GM18907 (cell line): Measurements from ENCODE around the gene ZBTB9.

Experiments
- ATAC-seq: cut with Tn5 transposase; IDR thresholded peaks from one replicate; pipeline ENCODE4 v1.9.1; 2021; ENCODE audit warnings: mild to moderate bottlenecking, moderate library complexity; ENCODE audit not compliant: unreplicated experiment

Gene ZBTB9

GRCh38 chr6:33432546-33432945 lies 21.8 kb upstream of the ZBTB9 start:
- ATAC-seq: no peak

DNA sequence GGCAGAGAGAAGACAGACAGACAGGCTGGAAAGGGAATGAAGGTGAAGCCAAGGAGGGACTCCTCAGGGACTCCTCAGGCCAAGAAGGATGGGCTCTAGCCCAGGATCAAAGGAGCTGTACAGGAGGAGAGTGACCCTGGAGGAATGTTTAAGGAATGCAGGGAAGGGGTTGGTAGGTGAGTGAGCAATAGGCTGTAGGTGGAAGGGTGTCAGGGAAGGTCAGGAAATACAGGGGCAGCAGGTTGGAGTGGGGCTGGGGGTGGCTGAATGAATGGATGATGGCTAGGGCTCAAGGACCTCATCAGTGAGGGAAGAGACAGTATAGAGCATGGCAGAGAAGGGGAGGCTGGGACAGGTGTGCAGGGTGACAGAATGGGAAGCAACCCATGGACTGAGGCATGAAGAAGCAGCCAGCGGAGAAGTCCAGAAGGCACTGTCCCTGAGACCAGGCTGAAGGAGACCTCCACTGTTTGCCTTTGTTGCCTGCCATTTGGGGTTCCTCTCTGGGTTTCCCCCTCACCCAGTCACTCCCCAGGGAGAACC lies 21.3 kb upstream of the ZBTB9 start:
- ATAC-seq: no peak

DNA sequence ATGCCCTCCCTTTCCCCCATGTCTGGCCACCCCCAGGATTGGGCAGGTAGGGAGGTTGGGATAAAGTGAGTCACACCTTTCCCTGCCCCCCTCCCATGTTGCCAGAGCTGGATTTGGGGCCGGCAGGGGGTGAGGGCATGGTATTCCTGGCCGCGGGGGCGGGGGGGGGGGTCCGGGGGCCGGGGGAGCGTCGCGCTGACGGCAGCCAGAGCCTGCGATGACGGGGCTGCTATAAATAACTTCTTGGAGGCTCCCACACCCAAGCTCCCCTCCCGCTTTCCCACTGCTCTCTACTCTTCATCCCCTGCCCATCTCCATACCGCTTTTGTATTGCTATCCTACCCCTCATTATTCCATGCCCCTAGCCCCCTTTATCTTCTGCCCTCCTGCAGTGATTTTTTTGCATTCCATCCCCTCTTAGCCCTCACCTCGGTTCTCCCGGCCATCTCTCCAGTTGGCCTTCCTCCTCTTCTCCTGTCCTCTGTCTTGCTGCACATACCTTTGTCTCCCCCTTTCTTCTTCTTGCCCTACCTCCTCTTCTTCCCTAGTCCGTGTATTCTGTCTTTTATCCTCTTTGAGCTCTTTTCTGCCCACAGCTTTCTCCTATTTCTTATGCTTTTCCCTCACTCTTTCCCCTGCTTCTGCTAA lies 20.7 kb upstream of the ZBTB9 start:
- no peak for ATAC-seq

DNA sequence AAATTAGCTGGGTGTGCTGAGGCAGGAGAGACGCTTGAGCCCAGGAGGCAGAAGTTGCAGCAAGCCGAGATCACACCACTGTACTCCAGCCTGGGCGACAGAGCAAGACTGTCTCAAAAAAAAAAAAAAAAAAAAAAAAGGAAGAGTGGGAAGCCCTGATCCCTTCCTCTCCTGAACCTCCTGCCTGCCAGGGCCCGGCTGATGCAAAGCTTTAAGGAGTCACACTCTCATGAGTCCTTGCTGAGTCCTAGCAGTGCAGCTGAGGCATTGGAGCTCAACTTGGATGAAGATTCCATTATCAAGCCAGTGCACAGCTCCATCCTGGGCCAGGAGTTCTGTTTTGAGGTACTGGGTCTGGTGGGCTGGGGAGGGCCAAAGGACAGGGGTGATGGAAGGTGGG lies 19.4 kb upstream of the ZBTB9 start:
- ATAC-seq: no peak

DNA sequence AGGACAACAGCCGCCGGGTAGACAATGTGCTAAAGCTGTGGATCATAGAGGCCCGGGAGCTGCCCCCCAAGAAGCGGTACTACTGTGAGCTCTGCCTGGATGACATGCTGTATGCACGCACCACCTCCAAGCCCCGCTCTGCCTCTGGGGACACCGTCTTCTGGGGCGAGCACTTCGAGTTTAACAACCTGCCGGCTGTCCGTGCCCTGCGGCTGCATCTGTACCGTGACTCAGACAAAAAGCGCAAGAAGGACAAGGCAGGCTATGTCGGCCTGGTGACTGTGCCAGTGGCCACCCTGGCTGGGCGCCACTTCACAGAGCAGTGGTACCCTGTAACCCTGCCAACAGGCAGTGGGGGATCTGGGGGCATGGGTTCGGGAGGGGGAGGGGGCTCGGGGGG lies 16.7 kb upstream of the ZBTB9 start:
- ATAC-seq: no peak

GRCh38 chr6:33438978-33439594 lies 15.3 kb upstream of the ZBTB9 start:
- ATAC-seq: no peak

DNA sequence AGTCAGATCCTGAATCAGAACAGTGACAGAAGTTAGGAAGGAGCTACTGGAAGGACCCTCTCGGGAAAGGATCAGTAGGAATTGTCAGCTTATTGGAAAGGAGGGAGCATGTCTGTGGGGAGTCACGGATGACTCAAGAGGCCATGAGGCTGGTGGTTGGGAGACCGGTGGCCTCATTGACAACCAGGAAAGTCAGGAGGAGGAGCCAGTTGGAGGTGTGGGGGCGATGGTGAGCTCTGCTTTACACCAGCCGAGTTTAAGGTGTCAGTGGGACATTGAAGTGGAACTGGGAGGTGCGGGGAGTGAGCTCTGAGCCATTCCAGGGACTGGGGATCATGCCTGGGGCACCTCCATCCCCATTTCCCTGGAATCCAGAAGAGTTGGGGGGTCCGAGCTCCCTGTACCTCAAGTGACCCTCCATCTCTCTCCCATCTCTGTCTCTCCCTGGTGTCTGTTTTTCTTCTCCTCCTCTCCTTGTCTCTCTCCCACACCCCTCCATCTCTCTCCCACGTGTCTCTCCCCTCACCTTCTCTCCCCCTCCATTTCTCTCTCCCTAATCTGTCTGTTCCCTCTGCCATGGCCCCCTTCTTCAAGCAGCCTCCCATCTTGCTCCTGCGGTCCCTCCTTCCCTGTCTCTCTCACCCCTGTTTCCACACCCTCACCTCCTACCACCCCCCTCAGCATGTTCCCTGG lies 14.3 kb upstream of the ZBTB9 start:
- no peak for ATAC-seq

DNA sequence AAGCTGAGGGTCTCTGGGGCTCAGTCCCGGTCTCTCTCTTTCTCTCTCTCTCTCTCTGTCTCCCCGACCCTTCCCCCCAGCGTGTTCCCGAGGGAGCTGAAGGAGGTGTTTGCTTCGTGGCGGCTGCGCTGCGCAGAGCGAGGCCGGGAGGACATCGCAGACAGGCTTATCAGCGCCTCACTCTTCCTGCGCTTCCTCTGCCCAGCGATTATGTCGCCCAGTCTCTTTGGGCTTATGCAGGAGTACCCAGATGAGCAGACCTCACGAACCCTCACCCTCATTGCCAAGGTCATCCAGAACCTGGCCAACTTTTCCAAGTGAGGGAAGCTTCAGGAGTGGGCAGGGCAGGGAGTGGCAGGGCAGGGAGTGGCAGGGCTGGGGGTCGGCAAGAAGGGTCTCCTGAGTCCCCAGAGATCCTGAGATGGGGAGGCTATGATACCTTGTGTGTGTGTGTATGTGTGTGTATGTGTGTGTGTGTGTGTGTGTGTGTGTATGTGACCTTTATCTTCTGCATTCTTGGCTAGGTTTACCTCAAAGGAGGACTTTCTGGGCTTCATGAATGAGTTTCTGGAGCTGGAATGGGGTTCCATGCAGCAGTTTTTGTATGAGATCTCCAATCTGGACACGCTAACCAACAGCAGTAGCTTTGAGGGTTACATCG lies 13.6 kb upstream of the ZBTB9 start:
- ATAC-seq: no peak

GRCh38 chr6:33441457-33441856 lies 12.9 kb upstream of the ZBTB9 start:
- no peak for ATAC-seq

GRCh38 chr6:33442283-33442682 lies 12.1 kb upstream of the ZBTB9 start:
- no peak for ATAC-seq

DNA sequence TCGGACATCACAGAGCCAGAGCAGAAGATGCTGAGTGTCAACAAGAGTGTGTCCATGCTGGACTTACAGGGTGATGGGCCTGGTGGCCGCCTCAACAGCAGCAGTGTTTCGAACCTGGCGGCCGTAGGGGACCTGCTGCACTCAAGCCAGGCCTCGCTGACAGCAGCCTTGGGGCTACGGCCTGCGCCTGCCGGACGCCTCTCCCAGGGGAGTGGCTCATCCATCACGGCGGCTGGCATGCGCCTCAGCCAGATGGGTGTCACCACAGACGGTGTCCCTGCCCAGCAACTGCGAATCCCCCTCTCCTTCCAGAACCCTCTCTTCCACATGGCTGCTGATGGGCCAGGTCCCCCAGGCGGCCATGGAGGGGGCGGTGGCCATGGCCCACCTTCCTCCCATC lies 11.4 kb upstream of the ZBTB9 start:
- ATAC-seq: no peak

DNA sequence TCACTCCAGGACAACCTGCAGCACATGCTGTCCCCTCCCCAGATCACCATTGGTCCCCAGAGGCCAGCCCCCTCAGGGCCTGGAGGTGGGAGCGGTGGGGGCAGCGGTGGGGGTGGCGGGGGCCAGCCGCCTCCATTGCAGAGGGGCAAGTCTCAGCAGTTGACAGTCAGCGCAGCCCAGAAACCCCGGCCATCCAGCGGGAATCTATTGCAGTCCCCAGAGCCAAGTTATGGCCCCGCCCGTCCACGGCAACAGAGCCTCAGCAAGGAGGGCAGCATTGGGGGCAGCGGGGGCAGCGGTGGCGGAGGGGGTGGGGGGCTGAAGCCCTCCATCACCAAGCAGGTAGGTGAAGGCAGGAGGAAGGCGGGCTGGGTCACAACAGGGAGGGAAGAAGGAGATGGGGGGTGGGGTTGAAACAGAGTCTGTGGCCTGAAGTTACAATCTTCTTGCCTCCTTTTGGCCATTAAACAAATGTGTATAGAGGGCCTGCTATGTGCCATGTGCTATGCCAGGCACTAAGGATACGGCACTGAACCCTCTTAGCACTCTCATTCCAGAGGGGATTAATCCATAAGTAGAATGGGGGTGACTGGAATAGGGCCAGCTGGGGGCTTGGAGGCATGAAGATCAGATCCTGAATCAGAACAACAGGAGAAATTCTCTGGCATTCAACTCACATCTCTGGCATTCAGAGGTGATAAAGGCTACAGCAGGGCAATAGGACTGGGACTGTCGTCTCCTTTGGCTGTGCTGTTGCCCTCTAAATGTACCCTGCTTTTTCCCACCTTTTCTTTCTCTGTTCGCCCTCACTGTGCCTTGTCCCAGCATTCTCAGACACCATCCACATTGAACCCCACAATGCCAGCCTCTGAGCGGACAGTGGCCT lies 10.5 kb upstream of the ZBTB9 start:
- no peak for ATAC-seq

GRCh38 chr6:33445119-33445603 lies 9.2 kb upstream of the ZBTB9 start:
- ATAC-seq: no peak

DNA sequence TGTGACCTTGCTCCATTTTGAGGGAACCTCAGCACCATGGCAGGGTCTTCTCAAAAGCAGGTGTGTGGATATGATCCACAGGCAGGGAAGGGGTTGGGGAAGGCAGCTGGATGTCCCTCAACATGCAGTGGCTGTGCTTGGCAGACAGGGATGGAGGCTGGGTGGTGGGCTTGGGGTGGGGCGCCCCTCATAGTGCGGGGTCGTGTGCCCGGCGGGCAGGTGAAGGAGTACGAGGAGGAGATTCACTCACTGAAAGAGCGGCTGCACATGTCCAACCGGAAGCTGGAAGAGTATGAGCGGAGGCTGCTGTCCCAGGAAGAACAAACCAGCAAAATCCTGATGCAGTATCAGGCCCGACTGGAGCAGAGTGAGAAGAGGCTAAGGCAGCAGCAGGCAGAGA lies 8.0 kb upstream of the ZBTB9 start:
- no peak for ATAC-seq

DNA sequence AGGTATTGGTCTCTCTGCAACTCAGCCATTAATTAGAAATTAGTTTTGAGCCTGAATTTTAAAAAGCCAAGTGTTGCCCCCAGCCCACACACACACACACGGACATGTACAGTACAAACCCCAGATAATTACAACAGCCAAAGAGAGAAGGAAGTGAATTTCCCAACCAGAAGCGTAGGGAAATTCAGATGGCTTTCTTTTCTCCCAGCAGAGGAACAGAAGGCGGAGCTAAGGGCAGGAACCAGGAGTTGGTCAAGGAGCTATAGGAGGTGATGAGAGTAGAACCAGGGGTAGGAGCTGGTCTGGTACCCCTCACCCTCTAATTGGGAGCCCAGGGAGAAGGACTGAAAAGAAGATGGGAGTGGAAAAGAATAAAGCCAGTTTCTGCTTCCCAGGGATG lies 3.9 kb upstream of the ZBTB9 start:
- ATAC-seq: no peak

GRCh38 chr6:33451606-33452005 lies 2.8 kb upstream of the ZBTB9 start:
- ATAC-seq: no peak

DNA sequence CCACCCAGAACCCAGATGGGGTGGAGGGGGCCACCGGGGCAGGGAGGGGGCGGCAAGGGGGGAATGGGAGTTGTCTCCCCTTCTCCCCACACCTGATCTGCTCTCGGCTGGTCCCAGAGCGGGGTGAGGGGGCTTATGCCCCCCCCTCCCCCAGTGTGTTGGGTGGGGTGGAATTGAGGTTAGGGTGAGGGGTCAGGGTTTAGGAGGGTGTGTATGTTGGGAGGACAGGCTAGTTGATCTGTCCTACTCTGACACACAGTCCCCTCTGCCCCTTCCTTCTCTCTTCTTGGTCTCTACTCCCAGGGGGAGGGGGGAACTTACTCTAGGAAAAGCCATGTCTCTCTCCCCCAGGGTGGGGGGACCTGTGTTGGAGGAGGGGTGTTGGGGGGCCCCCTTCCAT lies 1.9 kb upstream of the ZBTB9 start:
- no peak for ATAC-seq

DNA sequence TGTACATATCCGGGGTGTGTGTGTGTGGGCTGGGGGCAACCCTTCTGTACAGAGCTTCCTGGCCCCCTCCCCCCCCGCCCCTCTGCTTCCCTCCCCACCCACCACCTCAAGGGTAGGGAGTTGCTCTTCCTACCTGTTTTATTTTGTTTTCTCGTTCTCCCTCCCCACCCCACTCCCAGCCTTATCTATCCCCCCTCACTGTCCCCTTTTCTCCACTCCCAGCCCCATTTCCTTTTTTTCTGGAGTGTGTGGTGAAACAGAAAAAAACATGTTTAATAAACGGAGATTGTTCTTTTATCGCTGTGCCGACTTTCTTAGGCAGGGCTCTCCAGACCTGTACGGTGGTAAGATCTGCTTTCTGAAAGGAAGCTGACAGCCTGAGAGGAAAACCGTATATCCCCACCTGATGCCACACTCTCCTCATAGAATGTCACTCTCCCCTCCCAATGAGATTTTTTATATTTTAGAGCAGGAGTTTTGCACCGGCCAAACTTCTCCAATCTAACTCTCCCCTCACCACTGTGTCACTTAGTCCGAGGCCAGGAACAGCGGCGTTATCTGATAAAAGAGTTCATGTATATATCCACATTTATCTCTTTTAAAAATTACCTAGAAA lies 875 bp upstream of the ZBTB9 start:
- no peak for ATAC-seq

DNA sequence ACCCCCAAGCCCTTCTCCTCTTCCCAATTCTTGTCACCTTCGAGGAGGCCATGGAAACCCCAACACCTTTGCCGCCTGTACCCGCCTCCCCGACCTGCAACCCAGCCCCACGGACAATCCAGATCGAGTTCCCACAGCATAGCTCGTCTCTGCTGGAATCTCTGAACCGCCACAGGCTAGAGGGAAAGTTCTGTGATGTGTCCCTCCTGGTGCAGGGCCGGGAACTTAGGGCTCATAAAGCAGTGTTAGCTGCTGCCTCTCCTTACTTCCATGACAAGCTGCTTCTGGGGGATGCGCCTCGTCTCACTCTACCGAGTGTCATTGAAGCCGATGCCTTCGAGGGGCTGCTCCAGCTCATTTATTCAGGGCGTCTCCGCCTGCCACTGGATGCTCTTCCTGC lies 675 bp downstream of the ZBTB9 start:
- no peak for ATAC-seq

DNA sequence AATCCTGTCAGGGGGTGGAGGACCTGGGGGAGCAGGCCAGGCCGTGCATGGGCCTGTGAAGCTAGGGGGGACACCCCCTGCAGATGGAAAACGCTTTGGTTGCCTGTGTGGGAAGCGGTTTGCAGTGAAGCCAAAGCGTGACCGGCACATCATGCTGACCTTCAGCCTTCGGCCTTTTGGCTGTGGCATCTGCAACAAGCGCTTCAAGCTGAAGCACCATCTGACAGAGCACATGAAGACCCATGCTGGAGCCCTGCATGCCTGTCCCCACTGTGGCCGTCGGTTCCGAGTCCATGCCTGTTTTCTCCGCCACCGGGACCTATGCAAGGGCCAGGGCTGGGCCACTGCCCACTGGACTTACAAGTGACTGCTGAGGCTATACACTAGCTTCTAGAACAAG lies 1.8 kb downstream of the ZBTB9 start:
- no peak for ATAC-seq
